Measurements from ENCODE around the gene SCYGR4.

Gene SCYGR4

GRCh38 chr2:227613272-227613660, 4.0 kb upstream of the SCYGR4 start:
- in situ Hi-C loops (cut with MboI; ENCODE audit: low sequenced_read_pairs), result no loop called here

- in situ Hi-C loops (cut with MboI; ENCODE audit: low sequenced_read_pairs), result no loop called here
Observed at GRCh38 chr2:227614246-227614645, 3.1 kb upstream of the SCYGR4 start.

GRCh38 chr2:227614740-227615139, 2.6 kb upstream of the SCYGR4 start, which contains the start of gene SCYGR3:
Gene SCYGR3, minus strand, starts transcription at chr2:227614840. Its CDS starts 0 bp downstream, at chr2:227614840.
- in situ Hi-C loops (cut with MboI; ENCODE audit: low sequenced_read_pairs), result no loop called here

GRCh38 chr2:227615181-227615580, 2.1 kb upstream of the SCYGR4 start:
- in situ Hi-C loops (cut with MboI; ENCODE audit: low sequenced_read_pairs), result no loop called here

GRCh38 chr2:227615906-227616305, 1.4 kb upstream of the SCYGR4 start:
- in situ Hi-C loops (cut with MboI; ENCODE audit: low sequenced_read_pairs), result no loop called here

- in situ Hi-C loops (cut with MboI; ENCODE audit: low sequenced_read_pairs), result no loop called here
Observed at GRCh38 chr2:227616631-227617030, 667 bp upstream of the SCYGR4 start.

- in situ Hi-C loops (cut with MboI; ENCODE audit: low sequenced_read_pairs), result no loop called here
Observed at GRCh38 chr2:227623226-227623625, 5.9 kb downstream of the SCYGR4 start.

- in situ Hi-C loops (cut with MboI; ENCODE audit: low sequenced_read_pairs), result no loop called here
Observed at GRCh38 chr2:227625420-227625819, 8.1 kb downstream of the SCYGR4 start.

- in situ Hi-C loops (cut with MboI; ENCODE audit: low sequenced_read_pairs), result no loop called here
Observed at GRCh38 chr2:227626580-227627151, 9.4 kb downstream of the SCYGR4 start.

- in situ Hi-C loops (cut with MboI; ENCODE audit: low sequenced_read_pairs), result no loop called here
Observed at GRCh38 chr2:227627769-227628168, 10.5 kb downstream of the SCYGR4 start.

- in situ Hi-C loops (cut with MboI; ENCODE audit: low sequenced_read_pairs), result no loop called here
Observed at GRCh38 chr2:227629435-227629834, 12.1 kb downstream of the SCYGR4 start.

GRCh38 chr2:227630322-227630721, 13.0 kb downstream of the SCYGR4 start:
- in situ Hi-C loops (cut with MboI; ENCODE audit: low sequenced_read_pairs), result no loop called here

- in situ Hi-C loops (cut with MboI; ENCODE audit: low sequenced_read_pairs), result no loop called here
Observed at GRCh38 chr2:227632827-227633226, 15.5 kb downstream of the SCYGR4 start.

- in situ Hi-C loops (cut with MboI; ENCODE audit: low sequenced_read_pairs), result no loop called here
Observed at GRCh38 chr2:227634201-227634600, 16.9 kb downstream of the SCYGR4 start.

GRCh38 chr2:227642656-227643055, 25.4 kb downstream of the SCYGR4 start:
- in situ Hi-C loops (cut with MboI; ENCODE audit: low sequenced_read_pairs), result no loop called here

- in situ Hi-C loops (cut with MboI; ENCODE audit: low sequenced_read_pairs), result no loop called here
Observed at GRCh38 chr2:227643990-227644551, 26.8 kb downstream of the SCYGR4 start.

GRCh38 chr2:227653419-227653818, 36.1 kb downstream of the SCYGR4 start:
- in situ Hi-C loops (cut with MboI; ENCODE audit: low sequenced_read_pairs), result no loop called here

- in situ Hi-C loops (cut with MboI; ENCODE audit: low sequenced_read_pairs), result no loop called here
Observed at GRCh38 chr2:227654426-227654825, 37.1 kb downstream of the SCYGR4 start.

- in situ Hi-C loops (cut with MboI; ENCODE audit: low sequenced_read_pairs), result no loop called here
Observed at GRCh38 chr2:227655454-227655853, 38.2 kb downstream of the SCYGR4 start.

- in situ Hi-C loops (cut with MboI; ENCODE audit: low sequenced_read_pairs), result no loop called here
Observed at GRCh38 chr2:227657199-227657845, 40.0 kb downstream of the SCYGR4 start.

GRCh38 chr2:227661025-227661649, 43.8 kb downstream of the SCYGR4 start:
- in situ Hi-C loops (cut with MboI; ENCODE audit: low sequenced_read_pairs), result no loop called here

- in situ Hi-C loops (cut with MboI; ENCODE audit: low sequenced_read_pairs), result no loop called here
Observed at GRCh38 chr2:227661827-227662226, 44.5 kb downstream of the SCYGR4 start.

All from HL-60/S4 treated with phorbol 12-myristate 13-acetate at 8.2 ng/mL for 4 days and 3 days (cell line).